DMS 273 (cell line): ENCODE data around the gene HCK.
"Not testable (repeated sequence)": the region's sequence is repeated elsewhere in the genome, so short reads cannot be mapped to it uniquely, and the experiment has no call there.

Source experiments
- DNase-seq: peaks from one replicate; lab custom pipeline; 2025; ENCODE audit not compliant: unreplicated experiment; lab: John Stamatoyannopoulos, UW

HCK gene

DNA sequence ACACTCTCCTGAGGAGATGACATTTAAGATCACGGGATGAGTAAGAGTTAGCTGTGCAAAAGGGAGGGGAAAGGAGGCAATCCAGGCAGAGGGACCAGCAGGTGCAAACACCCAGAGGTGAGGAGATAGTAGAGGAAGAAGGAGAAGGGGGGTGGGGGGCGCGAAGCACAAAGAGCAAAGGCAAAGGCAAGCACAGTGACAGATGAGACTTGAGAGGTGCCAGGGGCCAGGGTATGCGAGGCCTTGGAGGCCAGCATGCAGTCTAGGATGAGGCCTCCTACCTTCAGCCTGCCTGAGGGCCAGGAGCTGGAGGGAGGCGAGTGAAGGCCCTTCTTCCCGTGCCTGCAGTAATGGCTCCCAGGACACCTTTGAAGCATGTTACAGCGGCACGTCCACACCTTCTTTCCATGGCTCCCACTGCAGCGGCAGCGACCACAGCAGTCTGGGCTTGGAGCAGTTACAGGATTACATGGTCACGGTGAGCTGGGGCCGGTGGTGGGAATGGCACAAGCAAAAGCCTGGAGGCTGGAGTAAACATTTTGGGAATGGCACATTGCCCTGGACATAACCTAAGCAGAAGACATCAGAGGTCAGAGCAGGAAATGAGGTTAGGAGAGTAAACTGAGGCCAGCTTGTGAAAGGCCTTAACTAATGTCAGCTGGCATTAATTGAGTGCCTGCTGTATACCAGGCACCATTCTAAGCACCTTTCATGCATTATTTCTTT is 23.2 kb upstream of the HCK start:
- DNase-seq, result peak; percentile 54

GRCh38 chr20:32029561-32029960 is 22.5 kb upstream of the HCK start:
- DNase-seq, result no peak

GRCh38 chr20:32031007-32031958 is 20.8 kb upstream of the HCK start:
- peak; percentile 96 for DNase-seq

GRCh38 chr20:32033316-32033715 is 18.7 kb upstream of the HCK start:
- no peak for DNase-seq

DNA sequence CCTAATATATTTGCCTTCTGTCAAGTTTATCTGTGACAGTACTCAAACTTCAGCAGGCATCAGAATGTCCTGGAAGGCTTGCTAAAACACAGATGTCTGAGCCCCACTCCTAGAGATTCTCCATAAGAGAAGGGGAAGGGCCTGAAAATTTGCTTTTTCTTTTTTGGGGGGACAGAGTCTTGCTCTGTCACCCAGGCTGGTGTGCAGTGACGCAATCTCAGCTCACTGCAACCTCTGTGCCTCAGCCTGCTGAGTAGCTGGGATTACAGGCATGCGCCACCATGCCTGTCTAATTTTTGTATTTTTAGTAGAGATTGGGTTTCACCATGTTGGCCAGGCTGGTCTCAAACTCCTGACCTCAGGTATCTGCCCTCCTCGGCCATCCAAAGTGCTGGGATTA is 18.3 kb upstream of the HCK start:
- not testable (repeated sequence) for DNase-seq

GRCh38 chr20:32034581-32035425 is 17.2 kb upstream of the HCK start:
- peak; percentile 40 for DNase-seq

DNA sequence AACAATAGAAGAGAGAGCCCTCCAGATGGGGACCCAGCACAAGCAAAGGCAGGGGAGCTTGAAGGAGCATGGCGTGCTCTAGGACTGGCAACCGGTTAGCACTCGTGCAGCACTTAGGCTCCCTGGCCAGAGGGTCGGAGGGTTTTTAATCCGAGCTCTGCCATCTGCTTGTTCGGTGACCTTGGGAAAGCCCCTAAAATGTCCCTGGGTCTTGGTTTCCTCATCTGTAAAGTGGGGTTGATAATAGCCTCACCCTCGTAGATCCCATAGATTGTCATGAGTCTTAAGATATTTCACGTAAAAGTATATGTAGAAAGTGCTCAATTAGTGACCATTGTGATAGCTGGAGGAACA is 16.6 kb upstream of the HCK start:
- no peak for DNase-seq

DNA sequence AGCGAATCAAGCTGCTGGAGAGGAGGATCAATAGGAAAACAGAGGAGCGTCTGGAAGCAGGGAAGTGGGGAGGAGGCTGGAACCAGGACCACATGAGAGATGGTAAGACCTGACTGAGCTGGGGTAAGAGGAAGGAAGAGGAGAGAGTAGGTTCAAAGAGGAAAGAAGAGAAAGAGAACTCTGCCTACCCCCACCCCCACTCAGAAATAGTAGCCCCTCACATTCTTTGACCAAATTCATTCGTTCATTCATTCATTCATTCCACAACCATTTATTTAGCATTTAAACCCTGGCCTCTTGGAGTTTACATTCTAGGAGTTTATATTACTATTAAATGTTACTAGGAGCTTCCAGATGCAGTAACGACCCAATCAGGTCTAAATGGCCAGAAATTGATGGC is 15.8 kb upstream of the HCK start:
- DNase-seq, result no peak

DNA sequence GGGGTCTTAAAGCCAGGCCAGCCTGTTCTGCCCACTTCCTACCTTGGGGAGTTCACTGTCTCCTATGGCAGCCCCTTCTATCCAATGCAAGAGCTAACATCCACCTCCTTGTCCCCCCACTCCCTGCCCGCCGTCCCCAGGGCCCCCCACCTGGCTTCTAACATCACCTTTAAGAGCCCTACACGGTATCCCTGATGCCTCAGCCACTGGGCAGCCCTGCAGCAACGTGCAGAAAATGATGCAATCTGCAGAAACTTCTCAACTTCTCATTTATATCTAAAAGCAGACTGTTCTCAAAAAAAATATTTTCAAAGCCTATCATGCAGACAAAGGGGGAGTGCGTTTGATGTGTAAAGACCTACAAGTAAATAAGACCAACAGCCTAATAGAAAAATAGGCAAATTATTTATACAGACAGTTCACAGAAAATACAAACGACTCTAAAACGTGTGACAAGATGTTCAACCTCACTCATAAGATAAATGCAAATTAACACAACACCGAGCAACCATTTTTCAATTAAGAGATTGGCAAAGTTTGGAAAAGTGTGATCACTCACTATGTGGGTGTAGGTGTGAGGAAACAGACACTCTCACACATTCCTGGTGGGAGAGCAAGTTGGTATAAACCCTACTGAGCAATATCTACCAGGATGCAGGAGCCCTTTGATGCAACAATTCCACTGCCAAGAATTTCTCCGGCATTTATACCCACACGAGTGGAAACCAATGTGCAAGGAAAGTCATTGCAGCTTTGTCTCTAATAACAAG is 15.1 kb upstream of the HCK start:
- no peak for DNase-seq

DNA sequence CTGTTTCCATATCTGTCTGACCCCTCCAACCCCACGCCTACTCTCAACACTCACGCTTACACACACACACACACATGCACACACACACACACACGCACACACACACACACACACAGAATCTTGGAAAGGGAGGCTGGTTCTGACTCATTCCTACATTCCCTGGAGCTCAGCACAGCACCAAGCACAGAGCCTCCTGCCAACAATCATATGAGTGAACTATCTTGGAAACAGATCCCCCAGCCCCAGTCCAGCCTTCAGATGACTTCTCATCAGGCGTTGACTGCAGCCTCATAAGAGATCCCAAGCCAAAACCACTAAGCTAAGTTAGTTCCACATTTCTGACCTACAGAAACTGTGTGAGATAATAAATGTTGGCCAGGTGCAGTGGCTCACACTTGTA is 14.1 kb upstream of the HCK start:
- DNase-seq, result no peak

DNA sequence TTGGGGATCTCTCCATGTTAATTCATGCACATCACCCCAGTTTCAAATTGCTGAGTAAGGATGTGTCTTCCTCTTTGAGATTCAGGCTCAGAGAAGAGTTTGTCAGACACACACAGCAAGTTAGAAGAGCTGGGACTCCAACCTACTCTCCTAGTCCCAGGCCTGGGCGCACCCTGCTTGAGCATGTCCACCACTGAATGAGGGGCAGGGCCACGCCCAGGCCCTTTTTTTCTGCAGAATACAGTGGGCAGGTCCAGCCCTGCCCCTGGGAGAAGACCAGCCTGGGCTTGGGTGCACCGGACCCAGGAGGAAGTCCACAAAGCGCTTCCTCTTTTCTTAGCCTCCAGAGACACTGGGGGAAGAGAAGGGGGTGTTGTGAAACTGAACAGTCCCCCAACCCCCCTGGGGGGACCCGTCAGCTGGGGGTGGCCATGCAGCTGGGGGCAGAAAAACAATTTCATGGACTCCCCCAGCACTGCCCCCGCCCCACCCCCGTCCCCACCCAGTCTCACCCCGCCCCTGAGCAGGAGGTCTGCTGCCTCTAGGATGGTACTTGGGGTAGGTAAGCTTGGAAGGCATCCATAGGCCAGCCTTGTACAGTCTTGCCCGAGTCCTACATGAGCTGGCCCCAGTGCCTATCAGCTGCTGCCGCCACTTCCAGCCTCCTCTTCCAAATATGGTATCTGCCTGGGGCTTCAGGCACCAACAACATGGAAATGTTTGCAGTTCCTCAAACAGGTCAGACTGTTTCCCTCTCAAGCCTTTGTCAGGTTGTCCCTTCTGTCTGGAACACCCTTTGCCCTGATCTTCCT is 11.7 kb upstream of the HCK start:
- peak; percentile 40 for DNase-seq

DNA sequence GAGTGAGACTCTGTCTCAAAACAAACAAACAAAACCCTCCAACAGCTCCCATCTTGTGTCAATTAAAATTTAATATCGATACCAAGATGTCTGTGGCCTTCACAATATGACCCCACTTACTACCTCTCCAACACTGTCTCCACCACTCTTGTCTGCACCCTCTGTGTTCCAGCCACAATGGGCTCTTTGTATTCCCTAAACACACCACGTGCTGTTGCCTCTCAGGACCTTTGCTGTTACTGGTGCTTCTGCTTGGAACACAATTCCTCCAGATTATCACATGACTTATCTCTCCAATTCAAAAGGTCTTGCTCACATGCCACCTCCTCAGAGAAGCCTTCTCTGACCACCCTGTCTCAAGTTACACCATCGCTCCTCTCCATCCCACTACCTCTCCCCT is 6.0 kb upstream of the HCK start:
- DNase-seq, result no peak

DNA sequence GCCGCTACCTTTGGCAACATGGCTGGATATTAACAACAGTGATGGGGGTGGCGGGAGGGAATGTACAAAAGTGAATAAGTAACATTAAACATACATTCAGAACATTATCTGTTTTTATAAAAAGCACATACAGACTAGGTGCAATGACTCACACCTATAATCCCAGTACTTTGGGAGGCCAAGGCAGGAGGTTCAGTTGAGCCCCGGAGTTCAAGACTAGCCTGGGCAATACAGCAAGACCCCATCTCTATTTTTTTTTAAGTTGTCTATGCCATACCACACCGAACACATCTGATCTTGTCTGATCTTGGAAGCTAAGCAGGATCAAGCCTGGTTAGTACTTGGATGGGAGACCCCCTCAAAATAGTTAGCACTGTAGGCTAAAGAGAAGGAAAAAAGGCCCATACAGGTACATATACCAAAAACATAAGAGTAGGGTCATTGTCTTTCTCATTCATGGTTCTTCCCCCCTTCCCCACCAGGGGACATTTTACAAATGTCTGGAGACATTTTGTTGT is 1.7 kb upstream of the HCK start:
- DNase-seq, result no peak

DNA sequence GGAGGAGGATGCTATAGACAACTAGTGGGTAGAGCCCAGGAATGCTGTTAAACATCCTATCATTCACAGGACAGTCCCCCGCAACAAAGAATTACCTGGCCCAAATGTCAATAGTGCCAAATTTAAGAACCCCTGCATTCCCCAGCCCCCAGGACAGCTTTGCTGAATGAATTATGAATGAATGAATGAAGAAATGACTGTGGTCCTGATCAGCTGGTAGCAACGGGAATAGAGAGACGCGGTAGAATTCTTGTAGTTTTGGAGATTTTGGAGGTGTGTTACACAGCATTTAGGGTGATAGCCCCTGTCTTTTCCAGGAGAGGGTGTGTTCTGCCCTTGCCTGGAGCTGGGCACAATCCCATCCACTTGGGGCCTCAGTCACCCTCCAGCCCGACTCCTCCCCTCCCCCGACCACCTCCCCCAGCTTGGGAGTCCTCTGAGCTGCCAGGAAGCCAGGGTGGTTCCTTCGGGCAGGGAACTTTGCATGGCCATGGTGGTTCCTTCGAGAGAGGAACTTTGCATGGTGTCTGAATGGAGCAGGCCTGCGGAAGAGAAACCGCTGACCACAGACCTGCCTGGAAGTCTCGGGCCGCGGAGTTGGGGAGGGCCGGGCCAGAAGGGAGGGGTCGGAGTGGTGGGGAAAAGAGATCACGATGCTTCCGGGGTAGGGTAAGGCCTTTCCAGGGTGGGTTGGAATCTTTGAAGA is 1.0 kb upstream of the HCK start:
- DNase-seq, result no peak

- DNase-seq, result no peak
Observed at GRCh38 chr20:32051720-32052089, 337 bp upstream of the HCK start.

GRCh38 chr20:32052778-32053362 is 828 bp downstream of the HCK start:
- DNase-seq, result peak; percentile 17

- no peak for DNase-seq
Observed at GRCh38 chr20:32053648-32054047, 1.6 kb downstream of the HCK start.

DNA sequence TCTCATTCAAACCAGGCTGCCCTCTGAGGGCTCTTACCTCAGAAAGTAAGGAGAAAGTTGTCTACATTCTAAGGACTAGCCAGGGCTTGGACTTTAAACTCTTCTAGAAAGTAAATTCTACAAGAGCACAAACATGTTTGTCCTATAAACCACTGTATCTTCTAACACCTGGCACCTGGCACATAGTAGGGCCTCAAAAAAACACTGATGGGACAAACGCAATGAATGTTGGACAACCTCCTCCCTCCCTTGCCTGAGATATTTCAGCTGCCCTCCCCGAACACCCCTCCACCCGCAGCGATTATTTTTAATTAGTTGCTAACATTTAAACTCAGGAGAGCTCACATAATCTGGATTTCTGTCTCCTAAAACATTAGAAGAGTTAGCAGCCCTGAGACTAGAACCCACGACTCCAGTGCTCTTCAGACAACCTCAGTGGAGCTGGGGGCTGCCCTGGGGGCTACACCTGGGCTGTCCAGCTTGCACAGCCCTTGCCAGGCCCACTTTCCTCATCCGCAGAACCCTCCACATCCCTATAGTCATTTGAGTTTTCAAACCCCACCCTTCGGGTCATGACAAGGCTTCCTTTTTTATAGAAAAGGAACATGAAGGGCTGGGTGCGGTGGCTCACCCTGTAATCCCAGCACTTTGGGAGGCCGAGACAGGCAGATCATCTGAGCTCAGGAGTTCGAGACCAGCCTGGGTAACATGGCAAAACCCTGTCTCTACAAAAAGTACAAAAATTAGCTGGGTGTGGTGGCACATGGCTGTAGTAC is 4.9 kb downstream of the HCK start:
- no peak for DNase-seq
